ENCODE measurements around the gene LDOC1. TPM values are rescaled to one million over a fixed set of nuclear protein-coding genes. Genes with fewer than 3 reads are reported as not detected.

The LDOC1 gene
- total RNA-seq, 1 experiment from 2014 or later: not detected

DNA sequence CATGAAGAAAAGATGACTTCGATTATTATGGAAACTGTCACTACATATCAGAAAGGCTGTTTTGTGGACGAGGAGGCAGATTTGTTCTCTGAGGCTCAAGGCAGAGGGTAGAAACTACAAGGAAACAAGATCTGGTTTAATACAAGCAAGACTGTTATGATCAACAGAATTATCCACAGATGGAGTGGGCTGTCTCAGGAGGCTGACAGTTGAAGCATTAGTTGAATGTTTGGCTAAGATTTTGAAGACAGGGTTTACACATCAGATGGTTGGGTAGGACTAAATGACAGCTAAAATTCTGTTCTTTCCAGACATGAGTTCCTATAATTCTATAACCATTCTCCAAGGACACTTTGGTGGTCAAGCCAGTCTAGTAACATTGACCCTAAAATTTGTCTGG, 49.8 kb downstream of the LDOC1 start (continued):
- no peak for TF ChIP-seq ZNF274 (IDR thresholded peaks at IDR 0.05; ENCODE audit: low read depth, low read length)
- TF ChIP-seq EZH2phosphoT487 (IDR thresholded peaks at IDR 0.05; ENCODE audit: borderline replicate concordance): no peak
- no peak for TF ChIP-seq POLR2A (IDR thresholded peaks at IDR 0.05; ENCODE audit: borderline replicate concordance, extremely low read depth, insufficient read depth, insufficient read length)
- no peak for TF ChIP-seq EZH2 (IDR thresholded peaks at IDR 0.05)

Other genes with a start within 250 kb of the LDOC1 start
- not detected for gene SPANXB1, start 174.5 kb downstream of the LDOC1 start, total RNA-seq (2021; ENCODE audit: unreplicated experiment)
- not detected for gene SPANXC, start 65.4 kb upstream of the LDOC1 start, total RNA-seq (2021; ENCODE audit: unreplicated experiment)